ENCODE results near the gene MYO3B.
A peak's percentile ranks its signal among the peaks of the same experiment; 100 is the strongest.

The MYO3B gene

GRCh38 chr2:170434900-170435621 lies 257.1 kb downstream of the MYO3B start:
- DNase-seq (ENCODE audit: low read depth) = peak; percentile 8
- no peak for TF ChIP-seq CTCF (IDR thresholded peaks at IDR 0.05; ENCODE audit: low read depth, low read length, missing control alignments)
- H3K4me3 ChIP-seq (ENCODE audit: low read depth, low read length) = no peak overlapping the region

GRCh38 chr2:170436077-170436943 lies 258.4 kb downstream of the MYO3B start:
- TF ChIP-seq CTCF (IDR thresholded peaks at IDR 0.05; ENCODE audit: low read depth, low read length, missing control alignments) = no peak
- no peak overlapping the region for H3K4me3 ChIP-seq (ENCODE audit: low read depth, low read length)
- DNase-seq (ENCODE audit: low read depth) = no peak

- TF ChIP-seq CTCF (IDR thresholded peaks at IDR 0.05; ENCODE audit: low read depth, low read length, missing control alignments) = no peak
- DNase-seq (ENCODE audit: low read depth) = no peak
- H3K4me3 ChIP-seq (ENCODE audit: low read depth, low read length) = no peak overlapping the region
Measured at GRCh38 chr2:170446078-170446477, 268.1 kb downstream of the MYO3B start.

- no peak for DNase-seq (ENCODE audit: low read depth)
- TF ChIP-seq CTCF (IDR thresholded peaks at IDR 0.05; ENCODE audit: low read depth, low read length, missing control alignments) = no peak
- no peak overlapping the region for H3K4me3 ChIP-seq (ENCODE audit: low read depth, low read length)
Measured at GRCh38 chr2:170449034-170449433, 271.1 kb downstream of the MYO3B start.

GRCh38 chr2:170454471-170455372 lies 276.8 kb downstream of the MYO3B start:
- TF ChIP-seq CTCF (IDR thresholded peaks at IDR 0.05; ENCODE audit: low read depth, low read length, missing control alignments) = no peak
- DNase-seq (ENCODE audit: low read depth) = no peak
- H3K4me3 ChIP-seq (ENCODE audit: low read depth, low read length) = no peak overlapping the region

- no peak for DNase-seq (ENCODE audit: low read depth)
- no peak overlapping the region for H3K4me3 ChIP-seq (ENCODE audit: low read depth, low read length)
- no peak for TF ChIP-seq CTCF (IDR thresholded peaks at IDR 0.05; ENCODE audit: low read depth, low read length, missing control alignments)
Measured at GRCh38 chr2:170455617-170456426, 277.9 kb downstream of the MYO3B start.
